Testis (tissue), 3 donors: ENCODE results near the gene PPEF1. TPM values are rescaled to one million over a fixed set of nuclear protein-coding genes. Genes with fewer than 3 reads are reported as not detected.

Experiments used
- DNase-seq: peaks from one replicate; pipeline ENCODE4 v3.0.0-alpha.2; 2019
- H3K27ac ChIP-seq, 2 donors: fragments of 200-600 bp; sonication (generic); one replicate each; pipeline ENCODE4 v1.5.1; 2019
- H3K27me3 ChIP-seq: fragments of 200-600 bp; sonication (generic); one replicate; pipeline ENCODE4 v1.5.1; 2019
- H3K36me3 ChIP-seq: fragments of 200-600 bp; sonication (generic); one replicate; pipeline ENCODE4 v1.5.1; 2017; ENCODE audit warnings: low read depth; ENCODE audit errors: missing control alignments
- H3K4me1 ChIP-seq: fragments of 200-600 bp; sonication (generic); one replicate; pipeline ENCODE4 v1.5.1; 2019
- H3K4me3 ChIP-seq, 2 donors: fragments of 200-600 bp; sonication (generic); one replicate each; pipeline ENCODE4 v1.5.1; 2017 to 2019
- H3K9me3 ChIP-seq: fragments of 200-600 bp; sonication (generic); one replicate; pipeline ENCODE4 v1.5.1; 2017
- CTCF ChIP-seq, 3 experiments: fragments of 450-650 bp in 2 of 3; fragments of 200-600 bp in 1 of 3; sonication (generic) in 1 of 3; IDR thresholded peaks; one replicate each; pipeline ENCODE4 v1.5.1; 2016 to 2019; ENCODE audit warnings: antibody characterized with exemption in 3 of 3, mild to moderate bottlenecking in 2 of 3, moderate library complexity in 1 of 3
- POLR2A ChIP-seq: fragments of 450-650 bp; IDR thresholded peaks from one replicate; pipeline ENCODE4 v1.6.1; 2017; ENCODE audit warnings: antibody characterized with exemption, mild to moderate bottlenecking, moderate library complexity
- WGBS, 2 donors: methylation state at CpG; one replicate each; pipeline ENCODE4 v1.1.5; 2018; 5-methylcytosine and 5-hydroxymethylcytosine counted together
- intact Hi-C: fragments of 100-400 bp; cut with DNase I; formaldehyde crosslinking; loops from one replicate; pipeline ENCODE4 v1.15.1; 2023; ENCODE audit warnings: low total_unique reads
- polyA plus RNA-seq: library from polyadenylated mRNA; stranded (reverse); fragments of 350-450 nt; fragmentation: Illumina TruSeq; extraction: RNeasy Lipid Tissue Mini Kit (QIAGEN cat#74804); gene quantifications from one replicate; pipeline ENCODE4 v1.2.3, GENCODE V29; 2014; ENCODE audit warnings: low read depth, low replicate concordance; ENCODE audit not compliant: insufficient read depth
- total RNA-seq, 2 donors: library from RNA; depleted of rRNA; stranded (reverse); fragments of >200 nt; gene quantifications; one replicate each; pipeline ENCODE4 v1.2.3, GENCODE V29; 2016

The PPEF1 gene
- total and polyA plus RNA-seq, 3 donors from 2014 or later, result 11.6 to 29.3 (median 24.6) TPM

GRCh38 chrX:18698737-18699650, 8.5 kb upstream of the PPEF1 start:
- no peak for DNase-seq

GRCh38 chrX:18701621-18702361, 5.7 kb upstream of the PPEF1 start:
- no peak for DNase-seq
- no peaks in the 10 kb centered on the region for H3K36me3 ChIP-seq
- TF ChIP-seq POLR2A (no peak), CTCF (IDR thresholded peaks at IDR 0.05) (no peak)
- no peaks in the 10 kb centered on the region for H3K9me3 ChIP-seq
- no peaks in the 10 kb centered on the region for H3K27me3 ChIP-seq
- no peaks in the 10 kb centered on the region for H3K4me1 ChIP-seq
- 80 to 90% methylated on average over 3 to 5 of the region's 5 CpGs for WGBS, 2 donors
- H3K27ac ChIP-seq, result no peak overlapping the region
- H3K4me3 ChIP-seq, result no peak overlapping the region
- intact Hi-C loops, result no loop called here

More at GRCh38 chrX:18698737-18699650, 8.5 kb upstream of the PPEF1 start:
- intact Hi-C loops, result no loop called here
- no peak overlapping the region for H3K27ac ChIP-seq
- H3K4me3 ChIP-seq, result no peak overlapping the region
- 92 to 93% methylated on average over 11 to 12 of the region's 12 CpGs for WGBS, 2 donors
- no peaks in the 10 kb centered on the region for H3K27me3 ChIP-seq
- no peaks in the 10 kb centered on the region for H3K36me3 ChIP-seq
- no peaks in the 10 kb centered on the region for H3K4me1 ChIP-seq
- TF ChIP-seq CTCF (IDR thresholded peaks at IDR 0.05), result no peak
- no peak for TF ChIP-seq POLR2A
- no peaks in the 10 kb centered on the region for H3K9me3 ChIP-seq

- intact Hi-C loops, result no loop called here
- WGBS, 2 donors, result 81 to 86% methylated on average over 12 of the region's 12 CpGs
- H3K4me1 ChIP-seq, result no peaks in the 10 kb centered on the region
- no peak overlapping the region for H3K4me3 ChIP-seq
- TF ChIP-seq CTCF (IDR thresholded peaks at IDR 0.05), result no peak
- no peak for TF ChIP-seq POLR2A
- no peaks in the 10 kb centered on the region for H3K36me3 ChIP-seq
- H3K9me3 ChIP-seq, result no peaks in the 10 kb centered on the region
- DNase-seq, result no peak
- H3K27me3 ChIP-seq, result no peaks in the 10 kb centered on the region
- no peak overlapping the region for H3K27ac ChIP-seq
Measured at GRCh38 chrX:18702362-18703195, 4.9 kb upstream of the PPEF1 start.

GRCh38 chrX:18709833-18710232, 2.4 kb downstream of the PPEF1 start:
- Histone ChIP-seq H3K27ac (no peak overlapping the region), H3K4me3 (no peak overlapping the region), H3K4me1 (no peaks in the 10 kb centered on the region), H3K9me3 (no peaks in the 10 kb centered on the region), H3K27me3 (no peaks in the 10 kb centered on the region), H3K36me3 (no peaks in the 10 kb centered on the region)
- no peak for DNase-seq
- WGBS, 2 donors, result 82 to 92% methylated on average over 3 of the region's 3 CpGs
- TF ChIP-seq CTCF (IDR thresholded peaks at IDR 0.05) (no peak), POLR2A (no peak)
- intact Hi-C loops, result no loop called here
